ENCODE measurements around the gene ZMYND8. TPM values are rescaled to one million over a fixed set of nuclear protein-coding genes. Genes with fewer than 3 reads are reported as not detected.

ZMYND8 gene
- total and polyA plus RNA-seq, 2 of the 8 experiments (the other 6 are each of a cell fraction or from before 2014, with no cell fraction given) = 50.5 to 163 TPM

- TF ChIP-seq CHD7 (IDR thresholded peaks at IDR 0.05; ENCODE audit: insufficient replicate concordance, low read length) (no peak), YY1 (IDR thresholded peaks at IDR 0.05; ENCODE audit: low read depth, low read length) (no peak)
Observed at GRCh38 chr20:47305667-47306066, 50.8 kb downstream of the ZMYND8 start (continued).

Measured in H1 (cell line).